Activated CD8-positive, alpha-beta memory T cell treated with anti-CD3 and anti-CD28 coated beads, Interleukin-2, amount 50 U/mL, for 1 hour (primary cell): ENCODE data around the gene YY1AP1.
"Not testable (repeated sequence)": the region's sequence is repeated elsewhere in the genome, so short reads cannot be mapped to it uniquely, and the experiment has no call there.

Experiments
- DNase-seq: peaks from one replicate; pipeline ENCODE4 v3.0.0-alpha.2; 2020; ENCODE audit errors: extremely low read depth

YY1AP1 gene

GRCh38 chr1:155688324-155689080 is at the start of gene YY1AP1:
Gene YY1AP1, minus strand, starts transcription at chr1:155688774. Its CDS starts 8,338 bp downstream, at chr1:155680436.
- peak; percentile 71 for DNase-seq

- no peak for DNase-seq
Measured at GRCh38 chr1:155729031-155729898, 40.7 kb upstream of the YY1AP1 start.

GRCh38 chr1:155725142-155725541 is 36.6 kb upstream of the YY1AP1 start:
- DNase-seq = no peak

- DNase-seq = no peak
Measured at GRCh38 chr1:155719703-155720102, 31.1 kb upstream of the YY1AP1 start.

GRCh38 chr1:155718524-155719115 is 30.0 kb upstream of the YY1AP1 start:
- not testable (repeated sequence) for DNase-seq

GRCh38 chr1:155717041-155717440 is 28.5 kb upstream of the YY1AP1 start:
- DNase-seq = no peak

- no peak for DNase-seq
Measured at GRCh38 chr1:155715777-155716176, 27.2 kb upstream of the YY1AP1 start.

- DNase-seq = not testable (repeated sequence)
Measured at GRCh38 chr1:155715056-155715455, 26.5 kb upstream of the YY1AP1 start.

GRCh38 chr1:155713075-155713474 is 24.5 kb upstream of the YY1AP1 start:
- no peak for DNase-seq

- not testable (repeated sequence) for DNase-seq
Measured at GRCh38 chr1:155712636-155713035, 24.1 kb upstream of the YY1AP1 start.

GRCh38 chr1:155711457-155711856 is 22.9 kb upstream of the YY1AP1 start:
- not testable (repeated sequence) for DNase-seq

GRCh38 chr1:155709391-155709790 is 20.8 kb upstream of the YY1AP1 start:
- DNase-seq = no peak

GRCh38 chr1:155706139-155706538 is 17.6 kb upstream of the YY1AP1 start:
- no peak for DNase-seq

- not testable (repeated sequence) for DNase-seq
Measured at GRCh38 chr1:155704414-155704813, 15.8 kb upstream of the YY1AP1 start.

- DNase-seq = no peak
Measured at GRCh38 chr1:155703216-155703615, 14.6 kb upstream of the YY1AP1 start.

- DNase-seq = not testable (repeated sequence)
Measured at GRCh38 chr1:155701675-155702074, 13.1 kb upstream of the YY1AP1 start.

GRCh38 chr1:155699062-155699461 is 10.5 kb upstream of the YY1AP1 start:
- DNase-seq = not testable (repeated sequence)

GRCh38 chr1:155698382-155699038 is 9.9 kb upstream of the YY1AP1 start:
- no peak for DNase-seq

GRCh38 chr1:155697616-155698015 is 9.0 kb upstream of the YY1AP1 start:
- DNase-seq = not testable (repeated sequence)

GRCh38 chr1:155697046-155697445 is 8.5 kb upstream of the YY1AP1 start:
- no peak for DNase-seq

- no peak for DNase-seq
Measured at GRCh38 chr1:155696524-155696923, 8.0 kb upstream of the YY1AP1 start.

- DNase-seq = no peak
Measured at GRCh38 chr1:155695608-155696007, 7.0 kb upstream of the YY1AP1 start.
